HCT116 (cell line): ENCODE results near the gene SPEN. TPM values are rescaled to one million over a fixed set of nuclear protein-coding genes. Genes with fewer than 3 reads are reported as not detected.

ENCODE experiments used
- ATAC-seq: fragments of 200-7000 bp; cut with Tn5 transposase; 2 replicates; pipeline ENCODE4 v1.9.1; 2020; ENCODE audit warnings: mild to moderate bottlenecking, moderate library complexity
- BruUV-seq: library from RNA; stranded (reverse); fragments of 400-500 nt; replicated peaks from 2 replicates; lab custom pipeline; 2021; lab: Mats Ljungman, UMichigan
- CTCF ChIA-PET: fragments of 300-600 bp; sonication (Branson Sonifier 250); formaldehyde crosslinking; loops from one replicate; lab custom pipeline; 2021; ENCODE audit warnings: antibody characterized with exemption; lab: Charles Lee
- POLR2A ChIA-PET: fragments of 300-600, 350-600 bp; sonication (Branson Sonifier 250); formaldehyde crosslinking; loops from one replicate; lab custom pipeline; 2021; ENCODE audit warnings: antibody characterized with exemption; lab: Charles Lee
- RAD21 ChIA-PET, 2 experiments: fragments of 300-600 bp; sonication (Branson Sonifier 250); formaldehyde crosslinking; loops; one replicate each; lab custom pipeline; 2023; ENCODE audit warnings: low total read pairs in 2 of 2; ENCODE audit not compliant: uncharacterized antibody in 2 of 2, unreplicated experiment in 2 of 2, low non-redundant PET in 1 of 2; lab: Charles Lee
- DNase-seq: peaks from one replicate; pipeline ENCODE4 v3.0.0-alpha.2; 2010; ENCODE audit warnings: low read depth, low spot score
- H2AFZ ChIP-seq: fragments of 200-600 bp; shearing (Covaris generic), sonication (generic); 2 replicates; pipeline ENCODE4 v1.6.1; 2017; ENCODE audit warnings: low read depth, mixed run types, mixed read lengths, antibody characterized with exemption, low read length; ENCODE audit not compliant: poor library complexity, severe bottlenecking
- H3K27ac ChIP-seq: 2 replicates; pipeline ENCODE4 v1.5.1; 2012; ENCODE audit warnings: low read depth, low read length
- H3K27me3 ChIP-seq: fragments of 200-600 bp; sonication (generic); 2 replicates; pipeline ENCODE4 v1.6.1; 2016; ENCODE audit warnings: mixed run types, low read length, mixed read lengths; ENCODE audit not compliant: insufficient read depth
- H3K36me3 ChIP-seq, 2 experiments: fragments of 200-500 bp in 1 of 2; fragments of 200-600 bp in 1 of 2; sonication (Bioruptor generic) in 1 of 2; sonication (generic) in 1 of 2; 2 replicates each; pipeline versions ENCODE4 v1.5.1 to v1.6.1; 2014 to 2016; ENCODE audit warnings: low read length in 2 of 2, inconsistent platforms in 1 of 2, mixed read lengths in 1 of 2, mixed run types in 1 of 2; ENCODE audit not compliant: insufficient read depth in 2 of 2, control insufficient read depth in 1 of 2
- H3K4me1 ChIP-seq, 2 experiments: fragments of 200-600 bp in 1 of 2; sonication (generic) in 1 of 2; 2 replicates each; pipeline versions ENCODE4 v1.5.1 to v1.6.1; 2012 to 2017; ENCODE audit warnings: low read length in 2 of 2, inconsistent platforms in 1 of 2, mild to moderate bottlenecking in 1 of 2, mixed read lengths in 1 of 2, mixed run types in 1 of 2, moderate library complexity in 1 of 2; ENCODE audit not compliant: insufficient read depth in 2 of 2, control insufficient read depth in 1 of 2
- H3K4me2 ChIP-seq: fragments of 200-600 bp; sonication (generic); 2 replicates; pipeline ENCODE4 v1.6.1; 2017; ENCODE audit warnings: mixed run types, low read length, mixed read lengths
- H3K4me3 ChIP-seq, 2 experiments: fragments of 200-600 bp in 1 of 2; sonication (generic) in 1 of 2; replicated peaks in 1 of 2; 2 replicates each; pipeline ENCODE4 v1.5.1; 2011 to 2016; ENCODE audit warnings: low read length in 2 of 2, control low read depth in 1 of 2, low read depth in 1 of 2, mild to moderate bottlenecking in 1 of 2, mixed read lengths in 1 of 2, mixed run types in 1 of 2
- H3K79me2 ChIP-seq: fragments of 200-600 bp; sonication (generic); 2 replicates; pipeline ENCODE4 v1.6.1; 2017; ENCODE audit warnings: mild to moderate bottlenecking, mixed run types, low read length, moderate library complexity, mixed read lengths; ENCODE audit not compliant: insufficient read depth
- H3K9ac ChIP-seq: fragments of 200-600 bp; sonication (generic); 2 replicates; pipeline ENCODE4 v1.6.1; 2016; ENCODE audit warnings: low read length, mixed read lengths
- H3K9me2 ChIP-seq: fragments of 200-600 bp; sonication (generic), shearing (Covaris generic); 2 replicates; pipeline ENCODE4 v1.6.1; 2017; ENCODE audit warnings: mixed run types, mild to moderate bottlenecking, moderate library complexity; ENCODE audit not compliant: insufficient read depth
- H3K9me3 ChIP-seq, 2 experiments: fragments of 200-500 bp in 1 of 2; fragments of 200-600 bp in 1 of 2; sonication (Bioruptor generic) in 1 of 2; sonication (generic) in 1 of 2; 2 replicates each; pipeline ENCODE4 v1.6.1; 2014 to 2017; ENCODE audit warnings: low read length in 2 of 2, mixed read lengths in 2 of 2, inconsistent platforms in 1 of 2, low read depth in 1 of 2, mild to moderate bottlenecking in 1 of 2, mixed run types in 1 of 2, moderate library complexity in 1 of 2; ENCODE audit not compliant: control insufficient read depth in 1 of 2, insufficient read depth in 1 of 2
- H4K20me1 ChIP-seq: fragments of 200-600 bp; sonication (generic), shearing (Covaris generic); 2 replicates; pipeline ENCODE4 v1.6.1; 2017; ENCODE audit warnings: mixed run types, mild to moderate bottlenecking, moderate library complexity; ENCODE audit not compliant: insufficient read depth
- EZH2 ChIP-seq: fragments of 200-600 bp; sonication (generic); IDR thresholded peaks from 2 replicates; pipeline ENCODE4 v1.6.1; 2017; ENCODE audit warnings: antibody characterized with exemption, mixed run types
- EZH2phosphoT487 ChIP-seq: fragments of 200-600 bp; IDR thresholded peaks from 2 replicates; pipeline ENCODE4 v1.6.1; 2018; ENCODE audit warnings: antibody characterized with exemption, borderline replicate concordance
- FOSL1 ChIP-seq: IDR thresholded peaks from 2 replicates; pipeline ENCODE4 v1.6.1; 2012; ENCODE audit warnings: low read depth
- JUND ChIP-seq: IDR thresholded peaks from 2 replicates; pipeline ENCODE4 v1.6.1; 2012
- POLR2A ChIP-seq: IDR thresholded peaks from 2 replicates; pipeline ENCODE4 v1.7.0; 2011; ENCODE audit warnings: borderline replicate concordance; ENCODE audit not compliant: insufficient read depth, insufficient read length; ENCODE audit errors: extremely low read depth
- SIN3A ChIP-seq: IDR thresholded peaks from 2 replicates; pipeline ENCODE4 v1.6.1; 2012; ENCODE audit warnings: low read depth
- SP1 ChIP-seq: IDR thresholded peaks from 2 replicates; pipeline ENCODE4 v1.6.1; 2012; ENCODE audit warnings: low read depth
- TCF7L2 ChIP-seq: IDR thresholded peaks from 2 replicates; pipeline ENCODE4 v1.7.0; 2011; ENCODE audit warnings: borderline replicate concordance, inconsistent platforms; ENCODE audit not compliant: insufficient read depth, insufficient read length; ENCODE audit errors: extremely low read depth
- ZFX ChIP-seq: fragments of 450-650 bp; IDR thresholded peaks from 2 replicates; pipeline ENCODE4 v1.6.1; 2017
- intact Hi-C: fragments of 100-400 bp; cut with micrococcal nuclease; formaldehyde crosslinking; loops from 2 replicates; pipeline ENCODE4 v1.10.0; 2022
- total RNA-seq: library from RNA; stranded (reverse); gene quantifications from one replicate; pipeline ENCODE4 v1.2.1, GENCODE V29; 2021; ENCODE audit not compliant: unreplicated experiment
- TF ChIP-seq, protein P1 (sequence below): IDR thresholded peaks from 2 replicates; pipeline ENCODE4 v1.6.1; 2012; ENCODE audit warnings: low read depth
- TF ChIP-seq, protein P2 (sequence below): IDR thresholded peaks from 2 replicates; pipeline ENCODE4 v1.6.1; 2012
- TF ChIP-seq, protein P3 (sequence below): IDR thresholded peaks from 2 replicates; pipeline ENCODE4 v1.6.1; 2012

Gene SPEN
- total RNA-seq, 1 experiment from 2014 or later, result 58.6 TPM

DNA sequence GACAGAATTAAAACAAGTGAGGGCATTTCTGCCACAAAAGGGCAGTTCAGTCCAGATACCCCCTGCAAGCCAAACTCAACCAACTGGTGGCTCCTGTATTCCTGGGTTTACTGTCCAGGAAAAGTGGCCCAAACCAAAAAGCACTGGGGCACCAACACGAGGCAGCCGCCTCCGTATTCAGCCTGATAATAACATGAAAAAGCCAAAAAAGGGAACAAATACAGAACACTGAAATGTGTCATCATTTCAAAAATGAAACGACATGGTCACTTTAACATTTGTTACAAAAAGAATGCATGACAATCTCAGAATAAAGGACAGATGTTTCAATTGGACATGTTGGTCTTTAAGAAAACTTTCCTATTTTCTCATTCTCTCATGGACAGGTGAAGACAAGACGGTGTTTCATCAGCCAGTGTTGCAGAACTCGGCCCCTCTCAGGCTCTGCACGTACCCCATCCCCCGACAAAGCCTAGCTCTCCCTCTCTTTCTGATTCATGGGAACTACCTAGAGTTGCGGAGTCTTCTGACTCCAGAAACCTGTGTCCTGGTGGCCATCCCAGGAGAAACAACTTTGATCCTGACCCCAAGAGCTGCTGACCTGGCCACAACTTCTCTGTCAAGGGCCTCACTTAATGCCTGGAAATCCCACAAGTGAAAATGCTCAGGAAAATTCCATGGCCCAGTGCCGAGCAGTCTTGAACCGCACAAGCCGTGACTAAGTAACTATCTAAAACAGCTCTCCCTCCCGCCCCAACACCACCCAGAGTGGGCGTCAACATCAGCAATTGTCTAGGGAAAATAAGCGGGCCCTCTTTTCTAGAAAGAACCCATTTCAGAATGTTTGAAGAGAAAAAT lies 101.3 kb downstream of the SPEN start:
- Histone ChIP-seq H3K36me3 (peaks cover 5 to 7% of the 10 kb centered on the region in 2 experiments; a peak in 2 of 4 replicates), H3K27ac (peak overlapping the region; percentile 37; the same call in 1 of the 2 replicates), H3K4me3 (0 out of 4 replicates have a peak overlapping the region, but pooled peaks of 1 of the 2 experiments have one; percentile 13), H4K20me1 (no peaks in the 10 kb centered on the region), H3K79me2 (peaks cover 30% of the 10 kb centered on the region; the same call in 1 of the 2 replicates), H3K4me1 (peaks cover 33 to 52% of the 10 kb centered on the region in 2 experiments), H3K9me2 (no peaks in the 10 kb centered on the region), H3K9ac (peak overlapping the region; percentile 41), H3K27me3 (no peaks in the 10 kb centered on the region), H2AFZ (no peak overlapping the region), H3K9me3 (no peaks in the 10 kb centered on the region), H3K4me2 (peak overlapping the region; percentile 58)
- TF ChIP-seq SIN3A (no peak), EZH2 (no peak), EZH2phosphoT487 (no peak)
- no peak for ATAC-seq
- ChIA-PET RAD21 (no interaction called here), POLR2A (no interaction called here), CTCF (no interaction called here)
- BruUV-seq, result no TSS peak
- no peak for DNase-seq
- intact Hi-C loops, result no loop called here

DNA sequence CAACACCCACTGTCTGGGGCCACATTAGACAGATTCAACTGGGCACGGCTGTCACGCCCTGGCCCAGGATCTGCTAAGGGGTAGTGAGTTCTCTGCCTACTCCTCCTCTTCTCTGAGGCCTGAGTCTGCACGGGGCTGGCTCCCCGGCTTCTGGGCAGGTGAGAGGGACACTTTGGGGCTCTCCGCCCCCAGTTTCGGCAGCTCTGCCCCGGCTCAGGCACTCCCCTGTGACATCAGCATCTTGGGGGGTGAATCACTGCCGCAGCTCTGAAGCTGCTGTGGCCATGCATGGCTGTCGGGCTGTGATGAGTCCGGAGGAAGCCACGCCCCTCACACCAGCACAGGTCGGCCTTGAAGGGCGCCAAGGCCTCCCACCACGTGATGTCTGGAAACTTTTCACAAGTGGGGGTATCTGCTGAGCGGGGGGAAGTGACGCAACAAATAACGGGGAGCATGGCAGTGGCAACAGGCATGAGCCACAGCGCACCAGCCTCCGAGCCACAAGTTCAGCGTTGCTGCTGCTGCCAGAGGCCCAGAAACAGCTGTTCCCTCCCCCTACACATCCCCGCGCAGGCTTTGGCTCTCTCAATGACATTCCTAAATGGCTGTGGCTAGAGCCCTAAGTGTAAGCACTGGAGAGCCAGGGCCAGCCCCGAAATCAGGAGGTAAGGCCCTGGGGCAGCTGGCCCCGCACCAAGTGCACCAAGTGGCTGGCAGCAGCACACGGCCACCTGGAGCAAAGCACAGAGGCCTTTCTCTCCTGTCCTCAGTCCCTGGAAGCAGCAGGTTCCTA lies 102.1 kb downstream of the SPEN start:
- DNase-seq (peak; percentile 43), ATAC-seq (peak; percentile 77)
- Histone ChIP-seq H3K27ac (peak overlapping the region; percentile 37; the same call in 1 of the 2 replicates), H3K36me3 (peaks cover under 1 to 7% of the 10 kb centered on the region in 2 experiments; a peak in 1 of 4 replicates), H3K4me1 (peaks cover 33 to 60% of the 10 kb centered on the region in 2 experiments), H2AFZ (no peak overlapping the region), H3K4me3 (peak overlapping the region in 1 of 2 experiments; percentile 13; a peak in 1 of 4 replicates), H3K9me2 (no peaks in the 10 kb centered on the region), H4K20me1 (no peaks in the 10 kb centered on the region), H3K4me2 (peak overlapping the region; percentile 58), H3K9me3 (no peaks in the 10 kb centered on the region), H3K79me2 (peaks cover 38% of the 10 kb centered on the region; the same call in 1 of the 2 replicates), H3K27me3 (no peaks in the 10 kb centered on the region), H3K9ac (peak overlapping the region; percentile 41)
- POLR2A ChIA-PET, result no interaction called here
- RAD21 ChIA-PET, result no interaction called here
- TF ChIP-seq TCF7L2, result peak; percentile 52
- 0 out of 2 replicates have a peak, but pooled peaks have one; percentile 39 for TF ChIP-seq FOSL1
- TF ChIP-seq JUND, result 0 out of 2 replicates have a peak, but pooled peaks have one; percentile 13
- no peak for TF ChIP-seq POLR2A
- TF ChIP-seq, protein P1, sequence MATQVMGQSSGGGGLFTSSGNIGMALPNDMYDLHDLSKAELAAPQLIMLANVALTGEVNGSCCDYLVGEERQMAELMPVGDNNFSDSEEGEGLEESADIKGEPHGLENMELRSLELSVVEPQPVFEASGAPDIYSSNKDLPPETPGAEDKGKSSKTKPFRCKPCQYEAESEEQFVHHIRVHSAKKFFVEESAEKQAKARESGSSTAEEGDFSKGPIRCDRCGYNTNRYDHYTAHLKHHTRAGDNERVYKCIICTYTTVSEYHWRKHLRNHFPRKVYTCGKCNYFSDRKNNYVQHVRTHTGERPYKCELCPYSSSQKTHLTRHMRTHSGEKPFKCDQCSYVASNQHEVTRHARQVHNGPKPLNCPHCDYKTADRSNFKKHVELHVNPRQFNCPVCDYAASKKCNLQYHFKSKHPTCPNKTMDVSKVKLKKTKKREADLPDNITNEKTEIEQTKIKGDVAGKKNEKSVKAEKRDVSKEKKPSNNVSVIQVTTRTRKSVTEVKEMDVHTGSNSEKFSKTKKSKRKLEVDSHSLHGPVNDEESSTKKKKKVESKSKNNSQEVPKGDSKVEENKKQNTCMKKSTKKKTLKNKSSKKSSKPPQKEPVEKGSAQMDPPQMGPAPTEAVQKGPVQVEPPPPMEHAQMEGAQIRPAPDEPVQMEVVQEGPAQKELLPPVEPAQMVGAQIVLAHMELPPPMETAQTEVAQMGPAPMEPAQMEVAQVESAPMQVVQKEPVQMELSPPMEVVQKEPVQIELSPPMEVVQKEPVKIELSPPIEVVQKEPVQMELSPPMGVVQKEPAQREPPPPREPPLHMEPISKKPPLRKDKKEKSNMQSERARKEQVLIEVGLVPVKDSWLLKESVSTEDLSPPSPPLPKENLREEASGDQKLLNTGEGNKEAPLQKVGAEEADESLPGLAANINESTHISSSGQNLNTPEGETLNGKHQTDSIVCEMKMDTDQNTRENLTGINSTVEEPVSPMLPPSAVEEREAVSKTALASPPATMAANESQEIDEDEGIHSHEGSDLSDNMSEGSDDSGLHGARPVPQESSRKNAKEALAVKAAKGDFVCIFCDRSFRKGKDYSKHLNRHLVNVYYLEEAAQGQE, result no peak
- TF ChIP-seq, protein P2, sequence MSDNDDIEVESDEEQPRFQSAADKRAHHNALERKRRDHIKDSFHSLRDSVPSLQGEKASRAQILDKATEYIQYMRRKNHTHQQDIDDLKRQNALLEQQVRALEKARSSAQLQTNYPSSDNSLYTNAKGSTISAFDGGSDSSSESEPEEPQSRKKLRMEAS, result peak; percentile 83
- TF ChIP-seq SP1, result peak; percentile 37
- TF ChIP-seq, protein P3, sequence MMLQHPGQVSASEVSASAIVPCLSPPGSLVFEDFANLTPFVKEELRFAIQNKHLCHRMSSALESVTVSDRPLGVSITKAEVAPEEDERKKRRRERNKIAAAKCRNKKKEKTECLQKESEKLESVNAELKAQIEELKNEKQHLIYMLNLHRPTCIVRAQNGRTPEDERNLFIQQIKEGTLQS, result no peak
- TF ChIP-seq EZH2, result no peak
- TF ChIP-seq ZFX, result 0 out of 2 replicates have a peak, but pooled peaks have one; percentile 4
- BruUV-seq, result no TSS peak
- CTCF ChIA-PET, result no interaction called here
- intact Hi-C loops, result no loop called here
